NCI-H82 treated with DMSO at 0.1 percent for 48 hours (cell line): ENCODE measurements around the gene TTPAL.
"Not testable (repeated sequence)": the region's sequence is repeated elsewhere in the genome, so short reads cannot be mapped to it uniquely, and the experiment has no call there.

Experiments used
- DNase-seq: peaks from one replicate; lab custom pipeline; 2025; ENCODE audit not compliant: unreplicated experiment; lab: John Stamatoyannopoulos, UW

Gene TTPAL

GRCh38 chr20:44467289-44467883 is 8.3 kb upstream of the TTPAL start:
- DNase-seq, result no peak

DNA sequence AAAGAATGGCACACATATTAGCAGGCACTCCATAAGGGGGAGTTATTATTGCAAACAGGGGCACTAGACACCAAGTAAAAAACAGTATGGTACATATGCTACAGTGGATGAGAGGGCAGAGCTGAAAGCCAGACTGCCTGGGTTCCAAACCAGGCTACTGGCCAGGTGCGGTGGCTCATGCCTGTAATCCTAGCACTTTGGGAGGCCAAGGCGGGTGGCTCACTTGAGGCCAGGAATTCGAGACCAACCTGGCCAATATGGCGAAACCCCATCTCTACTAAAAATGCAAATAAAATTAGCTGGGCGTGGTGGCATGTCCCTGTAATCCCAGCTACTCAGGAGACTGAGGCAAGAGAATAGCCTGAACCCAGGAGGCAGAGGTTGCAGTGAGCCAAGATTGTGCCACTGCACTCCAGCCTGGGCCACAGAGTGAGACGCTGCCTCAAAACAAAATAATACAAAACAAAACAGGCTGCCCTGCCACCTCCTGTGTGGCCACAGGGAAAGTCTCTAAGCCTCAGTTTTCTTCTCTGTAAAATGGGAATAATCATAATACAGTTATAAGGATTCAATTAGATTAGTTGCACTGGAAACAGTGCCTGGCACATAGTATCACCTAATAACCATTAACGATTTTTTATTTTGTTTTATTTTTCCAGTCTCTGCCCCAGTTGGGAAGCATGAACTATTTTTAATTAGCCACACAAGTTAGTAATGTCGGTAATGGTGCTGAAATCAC is 7.5 kb upstream of the TTPAL start:
- DNase-seq, result no peak

GRCh38 chr20:44470327-44470726 is 5.3 kb upstream of the TTPAL start:
- no peak for DNase-seq

DNA sequence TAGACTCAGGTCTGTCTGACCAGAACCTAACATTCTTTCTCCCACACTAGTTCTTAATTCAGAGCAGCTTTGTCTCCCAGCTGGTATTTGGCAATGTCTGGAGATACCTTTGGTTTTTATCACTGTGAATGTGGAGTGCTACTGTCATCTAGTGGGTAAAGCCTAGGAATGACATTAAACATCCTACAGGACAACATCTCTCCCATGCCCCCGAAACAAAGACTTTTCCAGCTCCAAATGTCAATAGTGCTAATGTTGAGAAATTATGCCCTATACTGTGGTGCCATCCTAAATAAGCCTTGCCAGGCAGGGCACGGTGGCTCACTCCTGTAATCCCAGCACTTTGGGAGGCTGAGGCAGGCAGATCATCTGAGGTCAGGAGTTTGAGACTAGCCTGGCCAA is 4.2 kb upstream of the TTPAL start:
- no peak for DNase-seq

- not testable (repeated sequence) for DNase-seq
Observed at GRCh38 chr20:44472283-44472682, 3.4 kb upstream of the TTPAL start.

DNA sequence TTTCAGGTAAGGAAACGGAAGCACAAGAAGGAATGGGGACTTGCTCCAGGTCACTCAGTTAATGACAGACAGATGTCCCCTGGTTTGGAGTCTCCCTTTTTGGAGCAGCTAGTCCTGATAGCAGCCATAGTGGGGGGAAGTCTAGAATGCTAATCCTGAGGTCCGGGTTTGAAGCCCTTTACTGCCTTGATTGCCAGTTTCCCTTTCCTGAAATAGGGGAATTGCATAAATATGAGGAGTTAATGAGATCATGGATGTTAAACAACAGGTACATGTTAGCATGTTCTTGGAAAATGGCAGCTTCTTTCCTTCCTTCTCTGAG is 341 bp upstream of the TTPAL start:
- DNase-seq, result no peak

DNA sequence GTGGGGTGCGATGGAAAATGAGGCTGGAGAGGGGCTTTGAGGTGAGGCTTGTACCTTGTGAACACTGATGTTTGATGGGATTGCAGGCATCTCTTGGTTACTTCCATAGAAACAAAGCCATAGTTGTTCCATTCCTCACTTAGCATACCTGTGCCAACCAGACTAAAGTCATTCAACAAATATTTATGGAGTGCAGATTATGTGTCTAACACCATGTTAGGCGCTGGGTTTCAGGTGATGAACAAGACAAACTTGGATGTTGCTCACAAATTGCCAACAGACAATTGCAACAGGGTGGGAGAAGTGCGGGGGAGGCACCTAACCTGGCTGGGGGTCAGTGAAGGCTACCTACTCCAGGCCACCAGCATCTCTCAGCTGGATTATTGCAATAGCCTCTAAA is 1.5 kb downstream of the TTPAL start:
- no peak for DNase-seq

DNA sequence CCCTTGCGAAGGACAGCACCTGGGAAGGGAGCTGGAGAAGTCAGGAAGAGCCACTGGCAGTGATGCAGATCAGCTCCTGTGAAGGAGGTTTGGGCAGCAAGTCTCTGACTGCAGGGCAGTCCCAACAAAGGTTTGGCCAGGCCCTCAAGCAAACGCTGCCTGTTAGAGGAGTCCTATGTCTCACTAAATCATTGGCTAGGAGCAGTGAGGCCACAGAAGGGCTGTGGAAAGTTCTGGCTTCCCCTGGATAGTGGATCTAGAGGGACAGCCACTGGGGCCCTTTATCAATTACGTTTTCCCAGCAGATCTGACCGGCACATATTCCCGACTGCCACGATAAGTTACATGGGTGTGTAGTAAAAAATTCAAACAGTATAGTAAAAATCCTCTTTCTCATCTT is 2.5 kb downstream of the TTPAL start:
- DNase-seq, result no peak

DNA sequence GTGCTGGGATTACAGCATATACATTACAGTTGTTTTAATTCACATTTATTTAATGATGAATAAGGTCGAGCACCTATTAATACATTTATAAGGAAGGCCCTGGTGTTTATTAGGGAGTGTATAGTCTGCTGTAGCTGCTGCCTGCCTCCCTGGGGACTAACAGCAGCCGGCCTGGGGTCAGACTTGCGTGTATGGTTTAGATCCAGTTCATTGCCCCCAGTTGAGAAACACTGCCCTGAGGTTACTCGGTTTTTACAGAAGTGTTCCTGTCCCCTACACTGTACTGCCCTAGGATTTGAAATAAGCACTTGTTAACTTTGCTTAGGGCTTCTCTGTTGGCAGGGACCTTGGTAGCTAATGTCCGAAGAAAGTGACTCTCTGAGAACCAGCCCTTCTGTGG is 4.0 kb downstream of the TTPAL start:
- DNase-seq, result no peak

- no peak for DNase-seq
Observed at GRCh38 chr20:44480097-44480496, 4.4 kb downstream of the TTPAL start.

DNA sequence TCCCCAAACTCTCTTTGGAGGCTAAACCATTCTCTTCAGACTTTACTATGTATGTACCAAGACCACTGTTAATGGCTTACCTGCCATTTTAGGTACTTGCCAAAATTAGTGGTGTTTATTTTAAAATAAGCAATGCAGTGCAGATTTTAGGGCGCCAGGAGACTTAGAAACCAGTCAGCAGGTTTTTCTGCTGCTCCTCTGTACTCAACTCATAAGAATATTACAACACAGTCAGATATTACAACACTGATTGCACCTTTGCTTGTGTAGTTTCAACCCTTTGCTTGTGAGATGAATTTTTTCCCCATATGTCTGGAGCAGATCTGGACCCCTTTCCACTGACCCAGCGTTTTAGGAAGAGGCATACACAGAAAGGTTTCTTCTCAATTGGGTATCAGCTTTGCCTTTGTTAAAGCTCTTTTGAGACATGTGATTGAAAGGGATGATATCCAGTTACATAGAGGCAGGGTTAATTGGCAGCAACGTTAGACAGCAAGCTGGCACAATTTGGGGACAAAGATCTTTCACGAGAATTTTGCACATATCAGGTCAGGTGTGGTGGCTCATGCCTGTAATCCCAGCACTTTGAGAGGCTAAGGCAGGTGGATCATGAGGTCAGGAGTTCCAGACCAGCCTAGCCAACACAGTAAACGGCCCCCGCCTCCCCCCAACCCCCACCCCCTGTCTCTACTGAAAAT is 6.2 kb downstream of the TTPAL start:
- DNase-seq, result no peak

GRCh38 chr20:44483112-44483511 is 7.4 kb downstream of the TTPAL start:
- DNase-seq, result no peak

- no peak for DNase-seq
Observed at GRCh38 chr20:44485078-44485829, 9.6 kb downstream of the TTPAL start.

- DNase-seq, result no peak
Observed at GRCh38 chr20:44485830-44486198, 10.1 kb downstream of the TTPAL start.

DNA sequence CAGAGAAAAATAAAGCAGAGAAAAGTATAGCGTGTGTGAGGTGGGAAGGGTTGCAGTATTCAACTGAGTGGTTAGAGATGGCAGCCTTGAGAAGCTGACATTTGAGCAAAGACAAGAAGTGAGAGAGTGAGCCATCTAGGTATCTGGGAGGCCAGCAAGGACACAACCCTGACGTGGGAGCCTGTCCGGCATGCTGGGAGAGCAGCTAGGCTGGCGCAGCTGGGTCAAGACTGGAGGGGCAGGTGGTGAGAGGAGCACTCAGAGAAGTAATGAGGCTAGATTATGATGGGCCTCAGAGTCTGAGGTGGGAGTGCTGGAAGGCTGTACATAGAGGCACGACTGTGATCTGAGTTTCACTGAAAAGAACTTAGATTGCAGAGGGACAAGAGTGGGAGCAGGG is 12.9 kb downstream of the TTPAL start:
- DNase-seq, result no peak

DNA sequence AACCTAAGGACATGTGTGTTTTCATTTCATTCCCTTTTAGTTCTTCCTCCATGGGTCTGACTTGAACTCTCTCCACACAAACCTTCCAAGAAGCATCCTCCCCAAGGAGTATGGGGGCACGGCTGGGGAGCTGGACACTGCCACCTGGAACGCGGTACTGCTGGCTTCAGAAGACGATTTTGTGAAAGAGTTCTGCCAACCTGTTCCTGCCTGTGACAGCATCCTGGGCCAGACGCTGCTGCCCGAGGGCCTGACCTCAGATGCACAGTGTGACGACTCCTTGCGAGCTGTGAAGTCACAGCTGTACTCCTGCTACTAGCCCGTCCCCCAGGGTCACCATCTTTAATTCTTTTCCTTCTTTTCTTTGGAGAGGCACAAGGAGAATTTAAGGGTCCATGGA is 13.5 kb downstream of the TTPAL start:
- DNase-seq, result no peak

- no peak for DNase-seq
Observed at GRCh38 chr20:44489931-44490330, 14.3 kb downstream of the TTPAL start.

DNA sequence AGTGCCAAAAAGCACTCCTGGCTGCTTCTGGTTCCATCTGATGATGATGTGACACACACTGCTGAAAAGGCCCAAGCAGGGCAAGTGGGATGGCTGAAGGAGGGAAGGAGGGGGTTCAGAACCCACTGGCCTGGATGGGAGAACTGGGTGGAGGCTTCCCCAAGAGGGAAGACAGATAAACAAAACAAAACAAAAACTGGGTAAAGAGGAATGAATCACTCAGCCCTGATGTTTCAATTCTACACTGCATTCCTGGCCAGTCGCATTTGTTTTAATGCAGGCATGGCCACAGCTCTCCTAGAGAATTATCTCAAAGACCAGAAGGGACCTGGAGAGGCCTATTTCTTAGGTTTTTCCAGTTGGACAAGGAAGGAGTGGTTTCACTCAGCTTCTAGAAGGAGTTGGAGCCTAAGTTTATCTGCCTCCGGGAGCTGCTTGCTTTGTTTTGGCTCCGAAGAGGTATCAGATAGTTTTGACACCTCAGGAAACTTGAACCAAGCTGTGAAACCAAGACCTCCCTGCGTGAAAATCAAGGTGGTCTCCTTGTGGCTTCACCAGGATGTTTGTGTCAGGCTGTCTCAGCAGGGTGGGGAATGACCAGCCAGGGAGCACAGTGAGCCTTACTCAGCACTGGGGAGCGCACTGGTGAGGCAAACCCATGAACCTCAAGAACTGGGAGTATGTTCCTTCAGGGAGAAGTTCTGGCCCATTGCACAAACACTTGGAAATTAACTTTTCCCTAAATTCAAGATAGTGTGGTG is 16.1 kb downstream of the TTPAL start:
- DNase-seq, result no peak

- DNase-seq, result no peak
Observed at GRCh38 chr20:44494266-44494665, 18.6 kb downstream of the TTPAL start.

DNA sequence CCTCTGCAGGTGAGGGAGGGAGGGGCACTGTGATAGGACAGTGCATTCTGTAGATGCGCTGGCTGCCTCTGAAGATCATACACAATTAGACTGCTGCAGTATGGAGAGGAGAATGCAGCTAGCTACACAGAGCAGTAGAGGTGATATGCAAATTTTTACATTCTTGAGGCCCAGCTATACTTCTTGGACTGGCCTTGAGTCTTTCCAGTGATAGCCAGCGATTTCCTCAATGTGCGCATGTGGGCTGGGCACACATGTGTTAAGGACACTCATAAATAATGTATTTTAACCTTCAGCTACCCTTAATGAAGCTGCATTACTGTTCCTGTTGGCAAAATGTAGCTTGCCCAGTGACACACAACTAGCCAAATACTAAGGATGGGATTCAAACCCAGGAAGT is 19.0 kb downstream of the TTPAL start:
- DNase-seq, result no peak

GRCh38 chr20:44495257-44495656 is 19.6 kb downstream of the TTPAL start:
- DNase-seq, result no peak
